ENCODE measurements around the gene PBRM1. TPM values are rescaled to one million over a fixed set of nuclear protein-coding genes. Genes with fewer than 3 reads are reported as not detected.

Gene PBRM1
- total and polyA plus RNA-seq, 2 of the 8 experiments (the other 6 are each of a cell fraction or from before 2014, with no cell fraction given): 19.3 to 65.8 TPM

DNA sequence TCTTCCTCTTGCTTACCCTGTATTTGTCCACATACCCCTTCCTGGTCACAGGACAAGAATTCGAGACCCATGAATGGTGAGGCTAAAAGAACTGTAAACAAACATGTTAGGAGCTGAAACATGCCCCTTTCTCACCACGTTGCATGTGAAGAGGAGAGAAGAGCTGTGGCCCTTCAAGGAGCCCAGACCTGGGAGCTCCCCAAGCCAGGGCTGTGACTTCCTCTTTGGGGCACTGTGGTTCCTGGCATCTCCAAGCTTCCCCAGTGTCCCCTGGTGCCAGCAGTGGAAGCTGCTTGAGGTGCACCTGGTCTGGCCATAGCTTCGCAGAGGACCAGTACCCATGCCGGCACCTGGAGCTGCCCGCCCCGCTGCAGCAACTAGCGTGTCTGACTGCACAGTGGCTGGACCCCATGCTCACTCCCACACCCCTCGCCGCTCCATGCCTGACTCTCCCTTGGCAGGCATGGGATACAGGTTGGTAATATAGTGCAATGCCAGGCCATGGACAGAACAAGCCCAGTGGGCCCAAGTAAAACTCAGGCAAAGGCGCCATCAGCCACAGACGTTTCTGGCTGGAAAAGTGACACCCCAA lies 30.1 kb upstream of the PBRM1 start (continued):
- TF ChIP-seq RNF2 (IDR thresholded peaks at IDR 0.05; ENCODE audit: borderline replicate concordance, low read depth, low read length, missing control alignments, poor library complexity, severe bottlenecking): no peak
- TF ChIP-seq SAP30 (IDR thresholded peaks at IDR 0.05; ENCODE audit: insufficient read depth, insufficient replicate concordance, low read length): no peak

All from H1 (cell line).